Medulla oblongata (tissue), 1 donor: ENCODE results near the gene PPP1R2.
"Not testable (repeated sequence)": the region's sequence is repeated elsewhere in the genome, so short reads cannot be mapped to it uniquely, and the experiment has no call there.

Source experiments
- DNase-seq: peaks from one replicate; pipeline ENCODE4 v3.0.0-alpha.2; 2015; ENCODE audit errors: extremely low spot score

The PPP1R2 gene

DNA sequence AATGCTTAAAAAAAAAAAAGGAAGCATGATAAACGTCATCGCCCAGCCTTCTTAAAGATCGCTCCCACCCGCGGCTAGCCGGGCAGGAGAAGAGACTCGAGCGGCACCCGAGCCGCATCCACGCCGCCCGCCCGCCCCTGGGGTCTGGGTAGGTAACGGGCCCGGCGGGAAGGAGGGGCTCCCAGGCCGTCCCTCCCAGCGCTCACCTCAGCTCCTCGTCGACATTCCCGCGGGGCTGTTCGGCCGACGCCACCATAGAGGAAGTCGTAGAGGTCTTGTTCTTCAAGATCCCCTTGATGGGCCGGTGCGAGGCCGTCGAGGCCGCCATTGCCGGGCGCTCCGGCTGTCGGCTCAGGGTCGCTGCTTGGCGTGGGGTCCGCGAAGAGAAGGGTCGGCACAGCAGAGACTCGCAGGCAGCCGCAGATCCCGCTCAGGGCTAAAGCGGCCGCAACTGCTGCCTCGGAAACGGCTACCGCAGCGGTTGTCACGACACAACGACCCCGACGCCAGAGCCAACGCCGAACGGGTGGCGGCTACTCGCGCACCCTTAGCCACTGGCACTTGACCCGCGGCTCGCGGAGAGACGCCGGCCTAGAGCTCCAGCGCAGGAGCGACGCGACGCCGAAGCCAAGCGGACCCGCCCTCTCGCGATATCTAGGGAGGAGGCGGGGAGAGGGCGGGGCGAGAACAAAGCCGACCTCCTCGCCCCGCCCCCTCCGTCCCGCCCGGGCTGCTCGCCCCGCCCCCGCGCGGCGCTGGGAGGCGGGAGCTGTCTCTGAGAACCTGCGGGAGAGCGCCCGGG lies at the start of gene PPP1R2:
TSS of gene PPP1R2 (minus strand) at position 628 of the 802 bp plus-strand sequence. CDS start at position 328, 300 bp downstream.
- DNase-seq, result peak; percentile 96

DNA sequence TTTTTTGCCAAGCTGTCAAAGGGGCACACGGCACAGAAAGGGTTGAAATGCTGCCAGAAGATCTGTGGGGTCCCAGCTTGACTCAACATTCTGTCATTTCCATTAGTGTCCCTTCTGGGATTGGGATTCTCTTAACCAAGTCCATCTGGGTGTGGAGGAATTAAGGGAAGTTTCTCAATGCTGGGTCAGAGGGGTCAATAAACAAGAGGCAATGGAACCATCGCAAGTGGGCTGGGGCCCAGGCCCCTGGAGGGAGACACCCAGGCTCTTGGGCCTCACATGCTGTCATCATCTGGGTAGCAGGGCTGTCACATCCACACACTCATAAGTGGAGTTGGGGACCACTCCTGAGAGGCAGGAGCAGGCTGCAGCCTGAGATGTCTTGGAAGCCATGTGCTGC lies 48.7 kb upstream of the PPP1R2 start:
- DNase-seq, result no peak

DNA sequence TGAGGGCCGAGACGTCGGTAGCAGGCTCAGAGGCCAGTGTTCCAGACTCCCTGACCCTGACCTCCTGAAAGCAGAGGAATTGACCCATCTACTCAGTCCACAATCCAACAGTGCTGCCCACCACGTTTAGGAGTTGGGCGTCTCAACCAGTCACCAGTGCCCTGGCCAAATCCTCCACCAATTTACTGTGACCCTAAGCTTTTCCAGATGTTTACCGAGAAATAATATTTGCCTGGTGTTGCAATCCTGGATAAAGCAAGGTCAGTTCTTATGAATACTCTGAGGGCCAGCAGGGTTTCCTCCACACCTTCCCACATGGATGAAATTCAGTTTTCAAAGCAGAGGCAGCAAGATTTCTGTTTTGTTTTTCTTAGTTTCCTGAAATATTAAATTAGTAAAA lies 48.1 kb upstream of the PPP1R2 start:
- DNase-seq, result no peak

DNA sequence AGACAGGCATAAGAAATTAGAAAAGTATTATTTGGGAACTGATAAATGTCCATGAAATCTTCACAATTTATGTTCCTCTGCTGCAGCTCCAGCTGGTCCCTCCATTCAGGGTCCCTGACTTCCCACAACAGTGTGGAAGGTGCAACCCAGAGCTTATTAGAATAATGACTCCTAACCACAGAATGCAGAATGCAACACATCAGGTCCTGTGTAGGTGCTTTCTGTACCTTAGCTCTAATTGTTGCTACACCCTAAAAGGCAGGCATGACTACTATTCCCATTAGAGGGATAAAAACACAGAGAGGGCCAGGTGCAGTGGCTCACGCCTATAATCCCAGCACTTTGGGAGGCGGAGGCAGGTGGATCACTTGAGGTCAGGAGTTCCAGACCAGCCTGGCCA lies 47.3 kb upstream of the PPP1R2 start:
- not testable (repeated sequence) for DNase-seq

DNA sequence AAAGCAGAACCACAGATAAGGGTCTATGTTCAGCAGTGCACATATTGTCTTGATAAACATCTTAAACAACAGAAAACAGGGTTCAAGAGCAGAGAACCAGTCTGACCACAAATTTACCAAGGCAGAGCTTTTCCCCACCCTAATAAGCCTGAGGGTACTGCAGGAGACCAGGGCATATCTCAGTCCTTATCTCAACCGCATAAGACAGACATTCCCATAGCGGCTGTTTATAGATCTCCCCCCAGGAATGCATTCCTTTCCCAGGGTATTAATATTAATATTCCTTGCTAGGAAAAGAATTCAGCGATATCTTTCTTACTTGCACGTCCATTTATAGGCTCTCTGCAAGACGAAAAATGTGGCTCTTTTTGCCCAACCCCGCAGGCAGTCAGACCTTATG lies 46.7 kb upstream of the PPP1R2 start:
- not testable (repeated sequence) for DNase-seq

DNA sequence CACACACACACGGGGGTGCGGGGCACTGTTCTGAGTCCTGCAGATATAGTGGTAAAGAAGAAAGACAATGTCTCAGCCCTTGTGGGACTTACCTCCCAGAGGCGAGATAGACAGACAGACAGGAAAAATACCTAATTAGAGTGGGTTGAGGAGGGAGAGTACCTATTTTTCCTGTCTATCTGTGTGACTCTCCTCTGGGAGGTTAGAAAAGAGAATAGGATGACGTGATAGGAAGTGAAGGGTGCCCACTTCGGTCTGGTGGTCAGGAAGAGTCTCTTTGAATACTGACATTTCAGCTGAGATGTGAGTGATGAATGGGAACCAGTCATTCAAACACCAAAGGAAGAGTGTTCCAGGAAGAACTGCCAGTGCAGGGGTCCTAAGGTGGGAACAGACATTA lies 44.7 kb upstream of the PPP1R2 start:
- no peak for DNase-seq

DNA sequence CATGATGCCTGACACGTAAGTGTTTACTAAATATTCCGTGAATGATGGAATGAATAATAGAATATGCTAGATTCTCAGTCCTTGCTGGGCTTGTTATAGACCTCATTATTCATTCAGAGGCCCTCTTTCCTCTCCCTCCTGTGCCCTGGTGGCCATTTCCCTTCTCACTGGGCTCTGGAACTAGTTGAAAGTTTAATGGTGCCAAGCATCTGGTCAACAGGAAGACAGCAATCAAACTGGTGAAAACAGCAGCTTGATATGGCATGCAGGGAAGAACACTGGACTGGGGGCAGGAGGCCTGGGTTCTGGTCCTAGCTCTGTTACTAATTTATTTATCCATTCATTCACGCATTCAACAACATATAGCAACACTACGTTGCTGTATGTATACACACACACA lies 44.3 kb upstream of the PPP1R2 start:
- no peak for DNase-seq

DNA sequence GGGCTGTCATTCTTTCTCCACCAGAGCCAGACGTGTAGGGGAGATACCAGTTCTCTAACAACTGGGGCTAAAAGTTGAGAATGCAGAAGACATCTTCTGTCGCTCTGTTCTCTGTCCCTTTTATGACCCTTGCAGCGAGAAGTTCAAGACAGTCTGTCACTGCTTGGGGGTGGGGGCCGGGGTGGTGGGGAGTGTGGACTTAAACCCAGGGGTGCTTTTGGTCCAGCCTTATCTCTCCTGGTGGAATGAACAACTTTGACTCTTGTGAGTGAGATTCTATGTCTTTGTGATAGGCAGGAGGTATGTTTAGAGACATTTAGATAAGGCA lies 41.4 kb upstream of the PPP1R2 start:
- DNase-seq, result no peak

DNA sequence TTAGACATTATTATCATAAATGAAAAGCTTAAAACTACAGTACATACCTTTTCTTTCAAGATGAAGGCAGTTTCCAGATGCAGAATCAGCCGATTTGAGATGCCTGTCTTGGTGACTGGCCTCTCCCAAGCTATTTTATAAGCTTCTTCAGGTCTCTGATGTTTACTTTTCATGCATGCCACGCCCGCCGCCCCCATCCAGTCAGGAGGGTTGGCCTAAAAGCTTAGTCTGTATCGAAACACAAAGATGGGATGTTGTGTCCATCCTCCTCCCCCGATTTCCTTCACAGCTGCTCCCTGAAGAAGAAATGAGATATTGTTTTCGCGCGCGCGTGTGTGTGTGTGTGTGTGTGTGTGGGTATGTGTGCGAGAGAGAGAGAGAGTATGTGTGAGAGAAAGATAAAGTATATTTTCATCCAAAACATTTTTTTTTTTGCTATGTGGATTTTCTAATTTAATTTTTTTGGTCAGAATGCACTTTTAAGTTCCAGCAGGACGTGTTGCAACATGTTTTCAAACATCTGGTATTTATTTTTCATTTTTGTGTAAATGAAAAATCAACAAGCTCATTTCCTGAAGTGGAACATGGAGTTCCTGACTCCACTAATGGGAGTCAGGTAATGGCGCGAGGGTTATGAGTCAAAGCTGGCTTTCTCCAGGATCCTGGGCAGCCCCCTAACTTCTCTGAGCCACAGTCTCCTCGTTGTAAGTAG lies 40.9 kb upstream of the PPP1R2 start, which contains the start of gene APOD:
TSS of gene APOD (minus strand) at position 110 of the 712 bp plus-strand sequence. CDS start 4,479 bp downstream, outside the sequence.
- peak; percentile 84 for DNase-seq

DNA sequence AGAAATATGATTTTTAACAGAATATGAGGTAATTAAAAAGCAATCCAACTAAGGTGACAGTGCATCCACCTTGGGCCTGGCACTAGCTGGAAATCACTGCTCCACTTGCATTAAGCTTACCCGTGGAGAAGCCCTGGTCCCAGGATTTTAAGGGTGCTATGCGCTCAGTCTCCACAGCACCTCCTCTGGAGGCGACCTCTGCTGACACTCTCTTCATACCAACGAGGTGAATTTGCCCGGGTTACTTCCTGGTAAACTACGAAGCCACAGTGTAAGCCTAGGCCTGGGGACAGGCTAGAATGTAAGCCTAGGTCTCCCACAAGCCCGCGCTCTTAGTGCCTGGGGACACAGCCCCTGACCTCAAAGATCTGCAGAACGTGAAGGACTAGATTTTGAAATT lies 39.8 kb upstream of the PPP1R2 start:
- peak; percentile 54 for DNase-seq

DNA sequence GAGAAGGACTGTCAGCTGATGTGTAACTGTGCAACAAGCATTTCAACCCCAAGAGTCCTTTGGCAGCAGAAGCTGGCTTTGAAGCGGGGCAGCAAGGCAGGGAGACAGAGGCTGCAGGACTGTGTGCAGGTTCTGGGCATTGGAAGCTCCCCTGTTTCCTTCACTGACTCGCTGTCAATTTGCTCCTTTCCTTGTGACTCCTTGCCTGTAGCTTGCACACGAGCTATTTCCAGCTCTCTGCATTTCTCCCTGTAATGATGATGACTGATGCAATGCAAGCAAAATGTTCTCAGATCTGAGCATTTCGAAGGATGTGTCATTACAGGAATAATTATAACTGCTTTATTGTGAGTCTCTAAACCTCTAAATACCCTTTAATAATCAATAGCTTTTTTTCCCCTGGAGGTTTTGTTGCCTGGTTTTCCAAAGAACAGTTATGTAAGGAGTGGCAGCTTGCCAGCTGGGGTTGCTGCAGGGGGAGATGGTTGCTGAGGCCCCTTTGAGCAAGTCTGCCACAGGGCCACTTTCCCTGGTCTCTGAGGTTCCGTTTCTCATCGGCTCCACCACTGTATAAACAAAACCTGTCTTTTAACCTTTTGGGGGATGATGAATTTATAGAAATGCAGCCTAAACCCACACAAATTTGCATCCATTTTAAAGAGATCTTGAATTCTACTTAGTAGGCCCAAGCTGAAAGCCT lies 37.8 kb upstream of the PPP1R2 start:
- peak; percentile 60 for DNase-seq

DNA sequence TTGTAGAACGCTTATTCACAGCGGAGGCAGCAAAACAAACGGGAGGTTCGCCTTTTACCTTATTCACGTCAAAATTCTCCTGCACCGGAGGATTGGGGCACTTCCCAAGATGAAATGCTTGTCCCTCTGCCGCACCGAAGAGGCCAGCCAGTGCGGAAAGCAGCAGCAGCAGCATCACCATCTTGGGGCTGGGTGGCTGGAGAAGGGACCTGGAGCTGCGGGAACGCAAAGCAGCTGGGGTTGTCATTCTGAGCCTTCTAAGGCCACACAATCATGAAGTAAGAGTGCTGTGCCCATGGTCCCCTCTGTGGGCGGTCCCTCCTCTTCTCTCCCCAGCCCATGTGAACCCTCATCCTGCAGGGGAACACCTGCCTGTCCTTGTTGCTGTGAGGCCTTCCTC lies 36.2 kb upstream of the PPP1R2 start:
- no peak for DNase-seq

DNA sequence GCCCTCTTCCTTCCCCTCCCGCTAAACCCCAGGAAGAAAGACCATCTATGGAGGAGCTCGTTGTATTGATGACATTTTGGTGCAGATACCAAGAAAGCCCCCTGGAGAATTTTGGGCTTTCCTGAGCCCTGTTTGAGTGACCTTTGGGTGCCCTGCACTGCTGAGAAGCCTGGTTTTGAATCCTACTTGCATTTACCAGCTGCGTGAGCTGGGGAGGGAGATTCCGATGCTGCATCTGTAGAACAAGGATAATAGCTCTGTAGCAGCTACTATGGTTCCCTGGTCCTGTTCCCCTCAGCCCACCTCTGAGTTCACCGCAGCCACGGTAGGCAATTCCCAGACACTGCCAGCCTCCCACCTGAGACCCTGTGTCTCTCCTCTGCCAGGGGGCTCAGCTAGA lies 35.4 kb upstream of the PPP1R2 start:
- no peak for DNase-seq

DNA sequence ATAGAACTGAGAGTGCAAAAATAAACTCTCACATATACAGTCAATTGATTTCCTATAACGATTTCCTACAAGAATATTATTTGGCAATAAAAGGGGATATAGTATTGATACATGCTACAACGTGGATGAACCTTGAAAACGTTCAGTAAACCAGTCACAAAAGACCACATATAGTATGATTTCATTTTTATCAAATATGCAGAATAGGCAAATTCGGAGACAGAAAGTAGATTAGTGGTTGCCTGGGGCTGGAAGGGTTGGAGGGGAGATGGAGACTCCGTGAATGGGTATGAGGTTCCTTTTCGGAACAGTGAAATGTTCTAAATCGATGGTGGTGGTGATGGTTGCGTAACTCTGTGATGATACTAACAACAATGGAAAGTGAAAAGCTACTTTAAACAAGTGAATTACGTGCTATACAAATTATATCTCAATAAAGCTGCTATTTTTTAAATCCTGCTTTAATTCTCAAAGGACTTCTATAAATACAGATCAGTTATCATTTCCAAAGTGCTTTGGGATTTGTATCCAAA lies 34.6 kb upstream of the PPP1R2 start:
- no peak for DNase-seq

DNA sequence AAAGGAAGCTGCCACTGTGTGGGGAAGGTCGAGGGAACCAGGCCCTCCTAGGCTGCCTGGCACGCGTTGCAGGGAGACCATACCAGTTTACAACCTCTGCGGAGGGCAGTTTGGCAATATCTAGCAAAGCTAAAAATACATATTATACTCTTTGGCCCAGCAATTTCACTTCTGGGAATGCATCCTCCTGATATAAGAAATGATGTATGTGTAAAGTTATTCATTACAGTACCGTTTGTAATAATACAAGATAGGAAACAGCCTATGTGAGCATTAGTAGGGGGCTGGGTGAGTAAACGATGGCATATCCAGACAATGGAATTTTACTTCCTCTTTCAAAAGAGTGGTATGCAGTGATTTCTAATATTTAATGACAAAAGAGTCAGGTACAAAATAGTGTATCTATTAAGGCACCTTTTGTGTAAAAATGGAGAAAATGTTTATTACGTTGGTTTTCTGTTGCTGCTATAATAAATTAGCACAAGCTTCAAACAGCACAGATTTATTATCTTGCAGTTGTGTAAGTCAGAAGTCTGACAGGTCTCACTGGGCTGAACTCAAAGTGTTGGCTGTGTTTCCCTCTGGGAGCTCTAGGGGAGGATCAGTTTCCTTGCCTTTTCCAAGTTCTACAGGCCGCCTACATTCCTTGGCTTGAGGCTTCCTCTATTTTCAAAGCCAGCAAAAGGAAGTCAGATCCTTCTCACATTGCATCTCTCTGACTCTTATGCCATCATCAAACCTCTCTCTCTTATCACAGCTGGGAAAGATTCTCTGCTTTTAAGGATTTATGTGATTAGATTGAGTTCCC lies 31.6 kb upstream of the PPP1R2 start:
- no peak for DNase-seq

DNA sequence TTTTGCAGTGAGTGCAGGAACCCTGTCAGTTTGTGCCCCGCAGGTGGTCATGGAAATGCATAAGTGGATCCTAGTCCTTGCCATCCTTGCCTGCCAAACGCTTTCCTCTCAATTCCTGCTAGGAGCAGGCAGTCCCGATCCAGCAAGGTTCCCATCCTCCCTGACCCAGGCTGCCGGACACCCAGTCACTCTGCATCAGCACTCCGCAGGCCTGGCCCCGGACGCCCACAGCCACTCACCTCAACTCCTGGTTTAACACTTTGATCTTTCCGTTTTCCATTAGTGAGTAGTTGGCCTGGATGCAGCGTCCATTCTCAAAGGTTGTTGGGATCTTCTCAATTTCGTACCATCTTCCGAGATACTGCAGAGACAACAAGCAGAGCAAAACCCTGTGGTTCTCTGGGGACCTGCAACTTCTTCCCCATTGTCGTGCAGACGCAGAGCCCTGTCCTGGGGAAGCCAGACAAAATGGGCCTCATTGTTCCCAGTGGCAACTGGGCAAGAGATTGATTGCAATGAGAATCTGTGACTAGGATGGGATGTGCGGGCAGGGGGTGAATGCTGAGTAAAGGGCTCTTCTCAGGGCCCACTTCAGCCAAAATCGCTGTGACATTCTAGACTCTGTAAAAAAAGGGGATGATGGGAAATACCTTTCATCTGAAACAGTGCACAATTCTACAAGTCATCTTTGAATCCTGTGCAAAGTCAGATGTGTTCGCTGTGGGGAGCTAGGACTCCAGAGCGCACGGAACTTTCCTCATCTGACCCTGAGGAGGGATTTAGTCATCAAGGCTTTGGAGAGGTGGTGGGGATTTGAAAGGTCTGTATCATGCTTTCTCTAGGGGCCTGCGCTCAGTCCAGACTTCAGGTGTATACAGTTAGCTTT lies 30.7 kb upstream of the PPP1R2 start:
- peak; percentile 60 for DNase-seq

DNA sequence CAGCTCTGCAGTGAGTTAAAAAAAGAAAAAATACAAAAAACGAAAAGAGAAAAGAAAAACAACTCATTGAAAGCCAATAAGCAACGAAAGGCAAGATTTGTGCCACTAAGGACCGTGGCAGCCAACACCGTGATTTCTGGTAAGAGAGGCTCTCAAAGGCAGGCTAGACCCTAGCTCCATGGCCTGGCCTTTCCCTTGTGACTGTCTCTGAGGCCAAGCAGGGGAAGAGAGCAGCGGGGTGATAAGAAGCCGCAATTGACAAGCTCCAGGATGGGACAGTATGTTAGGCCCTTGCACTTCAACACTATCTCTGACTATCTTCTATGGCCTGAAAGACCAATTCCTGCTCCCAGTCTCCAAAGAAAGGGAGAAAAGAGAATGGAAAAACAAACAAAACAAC lies 28.2 kb upstream of the PPP1R2 start:
- no peak for DNase-seq

DNA sequence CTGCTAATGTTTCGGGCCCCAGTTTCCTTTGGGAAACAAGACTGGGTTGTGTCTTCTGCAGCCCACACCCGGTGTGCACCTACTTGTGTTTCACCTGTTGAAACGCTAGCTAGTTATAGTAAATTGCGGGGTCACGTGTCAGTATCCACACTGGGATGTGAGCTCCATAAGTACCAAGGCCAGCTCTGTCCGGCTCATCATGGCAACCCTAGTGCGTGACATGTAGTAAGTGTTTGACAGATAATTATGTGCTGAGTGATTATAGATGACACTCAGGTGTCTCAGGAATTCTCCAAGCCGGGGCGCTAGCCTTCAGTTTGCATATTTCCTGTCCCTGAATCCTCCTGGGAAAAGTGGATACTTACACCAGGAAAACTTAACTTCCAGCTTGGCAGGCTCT lies 27.8 kb upstream of the PPP1R2 start:
- DNase-seq, result no peak

DNA sequence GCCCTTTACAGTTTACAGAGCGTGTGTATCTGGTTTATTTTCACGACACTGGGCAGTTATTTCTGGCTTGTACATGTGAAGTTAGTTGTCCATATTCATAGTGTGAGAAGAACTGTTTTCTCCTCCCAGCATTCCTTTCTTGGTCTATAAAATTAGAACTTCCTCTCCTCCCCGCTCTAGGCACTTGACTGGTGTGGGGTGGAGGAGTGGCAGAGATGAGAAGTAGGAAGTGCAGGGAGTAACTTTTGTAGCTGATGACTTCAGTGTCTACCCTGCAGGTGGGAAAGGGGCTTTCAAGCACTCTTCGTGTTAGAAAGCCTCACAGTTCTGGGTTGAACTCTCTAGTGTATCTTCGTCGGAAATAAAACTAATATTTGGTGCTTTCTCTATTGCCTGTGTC lies 27.2 kb upstream of the PPP1R2 start:
- DNase-seq, result peak; percentile 30

DNA sequence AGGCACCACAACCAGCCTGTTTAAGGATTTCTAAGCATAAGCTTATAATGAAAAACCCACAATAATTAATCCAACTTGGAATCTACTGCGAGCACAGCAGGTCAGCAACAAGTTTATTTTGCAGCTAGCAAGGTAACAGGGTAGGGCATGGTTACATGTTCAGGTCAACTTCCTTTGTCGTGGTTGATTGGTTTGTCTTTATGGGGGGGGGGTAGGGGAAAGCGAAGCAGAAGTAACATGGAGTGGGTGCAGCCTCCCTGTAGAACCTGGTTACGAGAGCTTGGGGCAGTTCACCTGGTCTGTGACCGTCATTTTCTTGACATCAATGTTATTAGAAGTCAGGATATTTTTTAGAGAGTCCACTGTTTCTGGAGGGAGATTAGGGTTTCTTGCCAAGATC lies 25.5 kb upstream of the PPP1R2 start:
- no peak for DNase-seq

DNA sequence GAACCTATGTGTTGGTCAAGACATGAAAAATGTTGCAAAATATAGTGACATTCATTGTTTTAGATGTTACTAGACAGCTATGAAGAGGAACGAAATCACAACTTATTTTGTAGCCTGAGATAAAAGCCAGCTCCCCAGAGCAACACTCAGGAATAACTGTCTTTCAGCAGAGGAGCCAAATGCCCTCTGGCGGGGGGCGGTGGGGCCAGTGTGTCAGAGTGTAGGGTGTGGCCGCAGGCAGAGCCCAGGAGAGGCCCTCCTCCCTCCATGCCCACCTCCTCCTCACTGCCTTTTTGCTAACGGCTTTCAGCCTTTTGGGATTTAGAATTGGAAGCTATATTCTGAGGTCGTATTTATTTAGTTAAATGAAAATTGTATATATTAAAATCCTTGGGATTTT lies 23.7 kb upstream of the PPP1R2 start:
- no peak for DNase-seq
